GM19455 (cell line): Measurements from ENCODE around the gene BCAS1.

ENCODE experiments used
- ATAC-seq: cut with Tn5 transposase; IDR thresholded peaks from one replicate; pipeline ENCODE4 v1.9.1; 2021; ENCODE audit not compliant: unreplicated experiment

Gene BCAS1

GRCh38 chr20:53970232-53970631 is 100.2 kb downstream of the BCAS1 start:
- no peak for ATAC-seq

- no peak for ATAC-seq
Observed at GRCh38 chr20:53967527-53967926, 102.9 kb downstream of the BCAS1 start.

GRCh38 chr20:53966774-53967398 is 103.5 kb downstream of the BCAS1 start:
- no peak for ATAC-seq

- no peak for ATAC-seq
Observed at GRCh38 chr20:53964501-53965253, 105.7 kb downstream of the BCAS1 start.

- ATAC-seq = no peak
Observed at GRCh38 chr20:53964067-53964466, 106.3 kb downstream of the BCAS1 start.

- ATAC-seq = no peak
Observed at GRCh38 chr20:53963635-53964034, 106.8 kb downstream of the BCAS1 start.

- ATAC-seq = no peak
Observed at GRCh38 chr20:53962388-53962787, 108.0 kb downstream of the BCAS1 start.

- no peak for ATAC-seq
Observed at GRCh38 chr20:53961527-53961926, 108.9 kb downstream of the BCAS1 start.

GRCh38 chr20:53960579-53961272 is 109.7 kb downstream of the BCAS1 start:
- ATAC-seq = no peak

- no peak for ATAC-seq
Observed at GRCh38 chr20:53959911-53960578, 110.3 kb downstream of the BCAS1 start.

- no peak for ATAC-seq
Observed at GRCh38 chr20:53958260-53958659, 112.1 kb downstream of the BCAS1 start.

GRCh38 chr20:53957451-53958172 is 112.8 kb downstream of the BCAS1 start:
- ATAC-seq = no peak

GRCh38 chr20:53956013-53956715 is 114.2 kb downstream of the BCAS1 start:
- no peak for ATAC-seq

- no peak for ATAC-seq
Observed at GRCh38 chr20:53954723-53955658, 115.4 kb downstream of the BCAS1 start.

GRCh38 chr20:53952528-53953096 is 117.8 kb downstream of the BCAS1 start:
- no peak for ATAC-seq

GRCh38 chr20:53950578-53950977 is 119.8 kb downstream of the BCAS1 start:
- ATAC-seq = no peak

- ATAC-seq = no peak
Observed at GRCh38 chr20:53950031-53950430, 120.4 kb downstream of the BCAS1 start.

- peak; percentile 88 for ATAC-seq
Observed at GRCh38 chr20:53949319-53949839, 121.0 kb downstream of the BCAS1 start.
